GM04503 (cell line): ENCODE results near the gene NAB2.

ENCODE experiments used
- DNase-seq: peaks from one replicate; pipeline ENCODE4 v3.0.0-alpha.2; 2012; ENCODE audit warnings: low read depth

Gene NAB2

DNA sequence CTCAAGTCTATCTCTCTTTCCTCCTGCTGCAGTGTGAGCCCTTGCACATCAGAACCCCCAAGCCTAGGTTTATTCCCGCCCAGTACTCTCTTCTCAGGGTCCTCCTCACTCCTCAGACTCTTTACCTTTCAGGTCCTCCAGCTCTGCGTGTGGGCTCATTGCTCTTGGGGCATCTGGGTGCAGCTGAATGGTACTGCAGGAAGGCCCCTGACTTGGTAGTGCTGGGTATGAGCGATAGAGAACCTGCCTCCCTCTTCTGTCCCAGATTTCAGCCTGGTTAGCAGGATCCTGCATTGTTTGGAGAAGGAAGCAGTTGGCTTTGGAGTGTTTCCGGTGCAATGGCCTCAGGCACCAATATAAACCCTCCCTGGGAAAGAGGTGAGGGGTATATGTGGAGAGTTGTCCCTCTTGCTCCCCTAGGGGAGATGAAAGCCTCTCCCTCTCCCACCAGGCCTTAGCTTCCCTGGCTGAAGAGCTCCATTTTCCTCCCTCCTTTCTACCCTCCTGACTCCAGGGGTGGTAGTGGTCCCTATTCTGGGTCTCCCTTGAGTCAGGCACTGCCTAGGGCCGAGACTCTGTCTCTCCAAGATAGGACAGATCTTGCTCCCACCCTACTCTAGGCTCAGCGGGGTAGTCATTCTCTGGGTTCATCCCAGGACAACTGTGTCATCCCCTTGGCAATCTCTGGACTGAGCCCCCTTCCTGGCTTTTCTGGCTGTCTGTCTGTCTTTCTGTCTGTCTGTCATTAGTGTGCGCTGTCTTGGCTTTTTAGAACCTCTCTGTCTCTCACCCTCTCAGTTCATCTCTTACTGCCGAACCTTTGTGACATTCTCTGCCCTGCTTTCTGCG is 43.2 kb downstream of the NAB2 start:
- DNase-seq = no peak

DNA sequence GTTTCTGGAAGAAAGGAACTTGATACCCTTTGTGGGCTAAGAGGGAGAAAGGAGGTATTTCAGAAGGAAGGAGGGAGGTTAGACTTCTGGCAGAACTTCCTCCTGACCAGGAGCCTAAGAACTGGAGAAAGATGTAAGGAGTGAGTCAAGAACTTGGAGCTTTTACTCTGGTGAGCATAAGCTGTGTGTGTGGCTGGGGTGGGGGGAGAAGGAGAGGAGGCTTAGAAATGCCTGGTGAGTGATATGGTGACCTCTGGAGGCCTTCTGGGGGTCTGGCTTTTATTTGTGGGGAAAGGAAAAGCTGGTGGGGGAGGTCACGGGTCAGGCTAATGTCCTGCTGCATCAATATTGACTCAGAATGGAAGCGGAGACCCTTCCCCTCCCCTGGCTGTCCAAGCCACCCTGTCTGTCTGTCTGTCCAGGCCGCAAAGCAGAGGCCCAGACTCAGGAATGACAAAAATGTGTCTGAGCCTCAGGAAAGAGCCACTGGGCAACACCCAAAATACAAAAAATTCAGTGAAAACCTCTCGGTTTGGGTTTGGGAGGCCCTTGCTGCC is 44.2 kb downstream of the NAB2 start:
- no peak for DNase-seq

DNA sequence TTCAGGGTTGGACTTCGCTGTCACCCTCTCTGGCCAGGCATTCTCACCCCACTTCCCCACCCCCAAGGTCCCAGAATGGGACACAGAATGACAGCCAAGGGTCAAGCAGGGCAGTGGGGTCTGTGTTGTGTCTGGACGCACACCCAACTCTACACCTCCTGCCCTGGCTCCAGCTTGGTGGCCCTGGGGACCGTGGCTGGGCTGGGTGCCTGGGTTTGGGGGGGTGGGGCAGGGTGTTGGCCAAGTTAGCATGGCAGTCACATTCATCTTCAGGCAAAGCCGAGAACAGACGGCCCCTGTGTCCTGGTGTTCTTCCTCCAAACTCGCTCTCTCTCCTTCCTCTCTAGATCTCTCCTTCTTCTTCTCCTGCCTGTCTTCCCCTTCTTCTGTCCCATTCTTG is 45.0 kb downstream of the NAB2 start:
- no peak for DNase-seq

DNA sequence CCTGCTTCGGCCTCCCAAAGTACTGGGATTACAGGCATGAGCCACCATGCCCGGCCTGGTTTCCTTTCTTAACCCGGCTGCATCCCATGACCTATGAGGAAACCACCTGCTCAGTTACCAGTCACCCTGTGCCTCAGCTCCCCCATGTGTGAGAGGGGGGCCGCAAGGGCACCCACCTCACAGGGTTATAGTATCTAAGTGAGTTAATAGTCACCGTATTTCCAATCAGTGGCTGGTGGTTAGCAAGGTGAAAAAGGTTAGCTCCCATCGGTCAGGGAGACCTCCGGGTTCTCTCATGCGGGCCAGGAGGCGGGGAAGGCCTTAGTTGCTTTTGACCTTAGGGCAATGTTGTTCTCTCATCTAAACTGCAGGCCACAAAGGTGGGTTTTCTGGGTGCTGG is 46.0 kb downstream of the NAB2 start:
- no peak for DNase-seq

DNA sequence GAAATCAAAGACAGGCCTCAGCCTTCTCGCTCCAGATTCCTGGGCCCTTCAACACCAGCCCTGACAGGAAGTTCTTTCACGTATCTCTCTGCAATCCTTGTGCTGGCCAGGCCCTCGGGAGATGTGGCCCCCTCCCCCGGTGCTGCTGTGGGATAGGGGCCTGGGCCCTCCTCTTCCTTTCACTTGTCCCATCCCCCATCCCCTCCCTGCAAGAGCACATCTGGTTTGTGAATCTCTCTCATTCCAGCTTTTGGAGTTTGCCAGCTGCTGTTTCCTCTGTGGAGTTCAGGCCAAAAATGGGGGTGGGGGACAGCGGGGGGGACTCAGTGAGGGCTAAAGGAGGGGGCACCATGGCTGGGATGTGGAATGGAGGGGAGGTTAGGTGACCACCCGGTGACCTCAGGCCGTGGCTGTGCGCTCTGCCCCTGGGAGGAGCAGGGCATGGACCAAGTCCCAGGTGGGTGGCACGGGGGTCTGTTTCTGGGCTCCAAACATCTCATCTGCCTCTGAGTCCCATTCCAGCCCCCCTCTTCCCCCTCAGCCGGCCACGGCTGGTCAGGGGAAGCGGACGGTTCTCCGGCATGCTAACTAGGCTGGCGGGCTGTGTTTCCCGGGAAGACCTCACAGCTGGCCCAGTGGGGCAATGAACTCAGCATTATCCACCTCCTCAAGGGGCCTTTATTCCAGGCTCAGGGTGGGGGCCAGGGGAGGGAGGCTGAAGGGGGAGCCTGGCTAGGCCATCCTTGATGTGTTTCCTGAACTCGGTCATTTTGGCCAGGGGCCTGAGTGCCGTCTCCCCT is 46.8 kb downstream of the NAB2 start:
- DNase-seq = no peak

DNA sequence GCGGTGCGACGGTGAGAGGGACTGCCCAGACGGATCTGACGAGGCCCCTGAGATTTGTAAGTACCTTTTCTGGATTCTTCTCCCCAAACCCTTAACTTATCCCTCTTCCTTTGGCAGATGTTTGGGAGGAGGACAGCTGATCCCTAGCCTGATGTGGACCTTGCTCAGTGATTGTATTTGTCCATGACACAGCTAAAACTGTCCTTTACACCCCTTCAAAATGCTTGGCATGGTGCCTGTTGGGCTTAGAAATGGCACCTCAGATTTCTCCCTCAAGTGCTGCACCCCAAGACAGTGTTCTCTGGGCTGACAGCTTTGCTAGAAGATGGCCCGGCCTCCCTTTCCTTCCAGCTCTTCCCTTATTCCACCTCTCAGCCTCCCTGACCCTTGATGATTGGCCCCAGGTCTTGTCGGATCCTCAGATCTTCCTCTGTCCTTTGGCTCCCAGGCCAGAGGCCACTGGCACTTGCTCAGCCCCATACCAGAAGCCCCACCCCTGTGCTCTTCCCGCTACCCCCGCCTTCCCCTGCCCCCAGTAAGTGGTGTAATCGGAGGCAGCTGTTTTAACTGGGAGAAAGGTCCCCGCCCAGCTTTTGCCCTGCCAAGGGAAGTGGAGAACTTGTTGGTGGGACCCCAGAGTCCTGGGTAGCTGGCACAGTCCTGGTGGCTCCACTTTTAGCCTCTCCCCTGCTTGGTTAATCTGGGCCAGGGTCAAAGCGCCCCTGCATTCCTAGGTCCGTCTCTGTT is 49.8 kb downstream of the NAB2 start:
- DNase-seq = no peak

DNA sequence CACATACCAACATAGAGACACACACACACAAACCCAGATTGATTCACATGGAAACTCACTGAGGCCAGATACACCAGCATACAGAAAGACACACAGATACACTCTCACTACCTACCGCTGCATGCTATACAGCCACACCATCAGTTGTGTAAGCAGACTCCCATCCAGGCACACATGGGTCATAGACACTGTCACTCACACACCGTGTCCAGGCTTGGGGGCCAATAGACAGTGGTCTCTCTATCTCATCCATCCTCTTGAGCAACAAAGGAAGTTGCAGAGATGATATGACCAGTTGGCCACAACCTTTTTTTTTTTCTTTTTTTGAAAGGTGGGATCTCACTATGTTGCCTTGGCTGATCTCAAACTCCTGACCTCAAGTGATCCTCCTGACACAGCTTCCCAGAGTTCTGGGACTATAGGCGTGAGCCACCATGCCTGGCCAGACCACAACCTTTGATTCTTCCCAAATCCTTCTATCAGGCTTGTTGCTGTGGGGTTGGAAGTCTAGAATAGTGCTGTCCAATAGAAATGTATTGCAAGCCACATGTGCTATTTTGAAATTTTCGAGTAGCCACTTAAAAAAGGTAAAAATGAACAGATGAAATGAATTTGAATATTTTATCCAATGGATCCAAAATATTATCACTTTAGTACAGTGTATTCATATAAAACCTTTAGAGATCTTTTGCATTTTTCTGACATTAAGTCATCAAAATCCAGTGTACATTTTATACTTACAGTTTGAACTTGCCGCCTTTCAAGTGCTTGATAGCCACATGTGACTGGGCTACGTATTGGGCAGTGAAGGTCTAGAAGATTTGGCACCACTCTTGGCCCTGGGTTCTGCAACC is 51.1 kb downstream of the NAB2 start:
- DNase-seq = no peak

DNA sequence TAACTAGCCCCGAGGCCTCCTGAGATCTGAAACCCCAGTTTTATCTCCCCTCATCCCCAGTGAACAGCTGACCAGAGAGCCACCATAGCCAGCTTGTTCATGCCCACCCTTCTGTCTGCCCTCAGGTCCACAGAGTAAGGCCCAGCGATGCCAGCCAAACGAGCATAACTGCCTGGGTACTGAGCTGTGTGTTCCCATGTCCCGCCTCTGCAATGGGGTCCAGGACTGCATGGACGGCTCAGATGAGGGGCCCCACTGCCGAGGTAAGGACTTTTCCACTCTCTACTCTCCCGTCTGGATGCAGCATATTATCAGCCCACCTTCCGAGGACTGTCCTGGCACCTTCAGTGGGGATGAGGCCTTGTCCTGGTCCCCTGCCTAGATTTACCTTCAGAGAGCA is 52.3 kb downstream of the NAB2 start:
- no peak for DNase-seq

DNA sequence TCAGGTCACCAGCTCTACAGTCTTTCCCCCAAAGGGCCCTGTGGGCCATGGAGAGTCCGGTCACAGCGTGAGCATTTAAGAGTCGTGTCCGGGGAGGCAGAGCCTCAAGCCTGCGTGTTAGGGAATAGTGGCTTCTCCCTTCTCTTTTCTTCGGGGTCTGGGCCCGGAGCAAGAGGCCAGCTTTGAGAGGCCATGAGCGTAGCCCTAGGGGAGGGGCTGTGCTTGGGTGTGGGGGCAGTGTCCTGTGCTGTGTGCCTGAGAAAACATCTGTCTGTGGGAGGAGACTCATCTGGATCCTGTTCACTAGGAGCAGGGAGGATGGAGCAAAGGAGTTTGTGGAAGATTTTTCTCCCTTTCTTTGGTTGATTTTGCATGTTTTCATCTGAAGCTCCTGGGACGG is 53.2 kb downstream of the NAB2 start:
- no peak for DNase-seq

DNA sequence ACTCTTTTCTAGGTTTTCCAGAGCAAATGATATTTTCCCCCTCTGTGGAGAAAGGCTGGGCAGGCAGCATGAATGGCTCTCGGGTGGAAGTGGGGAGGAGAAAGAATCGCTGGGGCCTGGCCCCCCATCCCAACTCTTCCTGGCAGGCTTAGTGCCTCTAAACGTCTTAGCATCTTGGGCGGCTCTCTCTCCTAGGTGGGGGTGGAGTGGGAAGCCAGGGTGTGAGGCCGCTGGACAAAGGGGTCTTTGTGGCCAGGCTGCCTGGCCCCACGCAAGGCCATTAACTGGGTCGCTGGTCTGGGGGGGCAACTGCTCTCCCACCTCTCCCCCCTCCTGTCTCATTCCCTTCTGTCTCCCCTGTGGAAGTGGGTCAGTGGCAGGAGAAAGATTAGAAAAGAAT is 53.8 kb downstream of the NAB2 start:
- DNase-seq = no peak

DNA sequence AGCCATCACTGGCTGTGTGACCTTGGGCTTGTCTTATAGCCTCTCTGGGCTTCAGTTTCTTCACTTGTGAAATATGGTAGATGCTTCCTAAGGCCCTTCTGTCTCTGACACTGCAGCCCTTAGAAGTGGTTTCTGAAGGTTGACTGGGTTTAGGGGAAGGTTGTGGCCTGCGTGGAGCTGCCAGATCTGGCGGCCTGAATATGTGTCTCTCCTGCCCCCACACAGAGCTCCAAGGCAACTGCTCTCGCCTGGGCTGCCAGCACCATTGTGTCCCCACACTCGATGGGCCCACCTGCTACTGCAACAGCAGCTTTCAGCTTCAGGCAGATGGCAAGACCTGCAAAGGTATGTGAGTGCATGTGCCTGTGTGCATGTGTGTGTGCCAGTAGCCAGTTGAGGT is 54.5 kb downstream of the NAB2 start:
- no peak for DNase-seq
